D341Med (cell line): Measurements from ENCODE around the gene CALML3.

Source experiments
- DNase-seq: peaks from one replicate; pipeline ENCODE4 v3.0.0; 2012; ENCODE audit warnings: low spot score

Gene CALML3

DNA sequence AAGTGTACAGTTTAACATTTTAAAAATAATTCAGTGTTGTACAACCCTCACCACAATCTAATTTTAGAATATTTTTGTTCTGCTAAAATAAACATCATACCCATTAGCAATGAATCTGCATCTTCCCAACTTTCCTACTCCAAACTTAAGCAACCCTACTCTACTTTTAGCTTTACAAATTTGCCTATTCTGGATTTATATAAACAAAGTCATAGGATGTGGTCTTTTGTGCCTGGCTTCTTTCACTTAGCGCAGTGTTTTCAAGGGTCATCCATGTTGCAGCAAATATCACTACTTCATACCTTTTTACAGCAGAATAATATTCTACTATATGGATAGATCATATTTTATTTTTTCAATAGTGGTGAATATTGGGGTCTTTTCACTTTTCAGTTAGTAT lies 18.9 kb downstream of the CALML3 start:
- DNase-seq = no peak

DNA sequence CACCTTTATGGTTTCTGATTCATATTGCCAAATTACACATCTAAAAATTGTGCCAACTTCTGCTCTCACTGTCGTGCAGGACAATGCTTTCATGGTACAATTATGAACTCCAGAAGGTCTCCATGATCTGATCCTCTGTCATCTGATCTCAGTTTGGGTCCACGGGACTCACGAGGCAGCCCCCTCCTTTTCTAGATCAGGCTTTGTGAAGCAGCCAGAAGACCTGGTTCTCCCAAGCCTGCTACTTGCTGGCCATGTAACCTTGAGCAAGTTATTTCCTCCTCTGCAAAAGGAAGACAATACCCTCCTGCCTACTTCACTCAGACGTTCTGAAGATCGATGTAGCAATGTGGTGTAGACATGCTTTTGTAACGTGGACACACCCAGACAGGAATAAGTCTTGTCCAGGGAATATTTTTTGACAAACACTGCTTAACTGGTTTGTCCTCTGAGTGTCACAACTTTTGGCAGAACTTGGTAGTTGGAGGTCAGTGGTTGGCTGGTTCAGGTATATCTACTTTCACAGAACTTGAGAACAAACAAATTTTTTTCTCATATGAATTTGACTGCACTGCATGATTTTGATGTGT lies 19.6 kb downstream of the CALML3 start:
- no peak for DNase-seq

DNA sequence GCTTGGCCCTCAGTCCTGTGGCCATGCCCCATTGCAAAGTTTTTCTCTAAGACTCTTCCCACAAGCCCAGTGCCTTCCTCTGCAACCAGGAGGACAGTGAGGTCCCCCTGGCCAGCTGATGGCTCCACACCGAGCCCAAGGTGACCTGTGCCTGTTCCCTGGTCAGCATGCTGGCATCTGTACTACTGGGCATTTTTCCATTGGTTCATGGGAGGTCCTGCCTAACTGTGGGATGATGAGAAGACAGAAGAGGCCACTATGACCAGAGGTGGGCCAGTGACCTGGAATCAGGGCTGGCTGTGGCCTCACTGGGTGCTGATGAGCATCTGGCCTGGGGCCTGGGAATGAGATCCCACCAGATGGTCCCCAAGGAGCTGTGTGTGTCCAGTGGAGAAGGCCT lies 20.2 kb downstream of the CALML3 start:
- DNase-seq = no peak

DNA sequence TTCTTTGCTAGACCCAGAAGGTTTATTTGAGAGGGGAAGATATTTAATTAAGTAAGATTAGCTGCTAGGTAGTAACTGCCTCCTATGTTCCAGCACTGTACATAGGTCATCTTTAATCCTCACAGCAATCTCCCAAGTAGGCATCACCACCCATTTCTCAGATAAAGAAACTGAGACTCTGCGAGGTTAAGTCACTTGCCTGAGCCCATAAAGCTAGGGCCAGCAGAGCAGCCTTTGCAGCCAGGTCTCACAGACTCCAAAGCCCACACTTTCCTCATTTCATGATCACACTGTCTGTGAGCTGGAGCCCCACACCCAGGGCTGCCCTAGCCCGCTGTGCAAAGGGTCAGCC lies 20.6 kb downstream of the CALML3 start:
- no peak for DNase-seq

DNA sequence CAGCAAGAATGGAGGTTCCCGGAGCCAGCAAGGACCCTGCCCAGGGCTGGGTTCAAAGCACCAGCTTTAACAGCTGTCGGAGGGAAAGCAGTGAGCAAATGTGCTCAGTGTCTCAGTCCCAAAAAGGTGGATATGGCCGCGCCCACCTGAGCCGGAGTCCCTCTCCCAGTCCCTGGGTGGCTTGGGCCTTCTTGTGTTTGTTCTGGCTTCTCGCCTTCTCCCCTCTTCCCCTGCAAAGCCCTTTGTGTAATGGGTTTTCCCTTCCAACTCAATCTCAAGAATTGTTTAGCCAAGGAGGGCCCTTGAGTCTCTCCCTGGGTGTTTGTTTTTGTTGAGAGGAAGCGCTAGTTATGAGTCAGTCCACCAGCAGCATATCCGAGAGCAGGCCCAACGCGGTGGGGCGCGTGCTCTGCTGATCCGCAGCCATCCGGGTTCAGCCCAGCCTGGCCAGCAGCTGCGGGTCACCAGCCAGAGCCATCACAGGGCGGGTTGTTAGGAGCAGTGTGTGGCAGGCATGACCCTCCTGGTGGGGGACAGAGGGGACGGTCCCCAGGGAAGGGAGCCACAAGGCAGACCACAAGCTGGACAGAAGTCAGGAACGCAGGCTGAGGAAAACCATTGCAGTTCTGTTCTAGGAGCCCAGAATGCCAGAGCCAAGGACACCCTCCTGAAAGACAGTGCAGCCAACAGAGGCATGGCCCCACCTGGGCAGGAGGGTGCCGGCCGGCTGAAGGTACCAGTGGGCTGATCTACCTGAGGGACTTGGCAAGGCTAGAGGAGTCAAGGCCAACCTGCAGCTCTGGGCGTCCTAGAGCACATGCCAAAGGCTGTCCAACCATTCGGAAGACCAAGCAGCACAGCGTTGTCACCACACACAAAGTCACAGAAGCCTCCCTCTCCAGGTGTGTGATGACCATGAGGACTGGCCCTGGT lies 21.3 kb downstream of the CALML3 start:
- no peak for DNase-seq

DNA sequence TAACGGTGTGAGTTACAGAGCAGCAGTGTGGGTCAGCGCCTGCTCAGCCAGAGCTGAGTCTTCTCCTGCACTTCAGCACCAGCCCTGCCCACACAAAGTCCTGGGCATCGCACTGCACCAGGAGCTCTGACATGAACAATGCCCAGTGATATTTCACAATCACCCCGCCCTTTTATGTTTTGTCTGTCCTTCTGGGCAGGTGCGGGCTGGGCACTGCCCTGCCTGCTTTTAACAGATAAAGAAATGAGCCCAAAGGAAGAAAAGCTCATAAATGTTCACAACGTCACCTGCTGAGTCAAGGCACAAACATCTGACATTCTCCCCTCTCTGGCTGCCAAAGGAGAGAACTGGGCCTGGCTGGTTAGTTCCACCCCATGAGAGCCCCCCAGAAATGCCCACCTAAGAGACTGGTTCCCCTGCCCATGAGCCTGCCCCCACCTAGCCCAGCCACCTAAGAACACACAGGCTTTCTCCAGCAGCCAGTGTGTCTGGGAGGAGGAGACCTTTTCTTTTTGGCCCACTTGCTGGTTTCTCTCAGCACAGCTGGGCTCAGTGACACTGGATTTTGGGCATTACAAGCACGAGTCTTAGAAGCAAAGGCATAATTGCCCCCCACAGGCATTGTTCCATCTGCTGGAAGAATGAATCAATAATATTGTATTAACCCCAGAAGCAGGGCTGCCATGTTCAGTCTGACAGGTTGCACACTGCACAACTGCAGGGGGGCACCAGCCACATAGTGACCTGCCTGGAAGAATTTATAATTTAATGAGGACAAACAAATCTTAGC lies 22.3 kb downstream of the CALML3 start:
- no peak for DNase-seq

DNA sequence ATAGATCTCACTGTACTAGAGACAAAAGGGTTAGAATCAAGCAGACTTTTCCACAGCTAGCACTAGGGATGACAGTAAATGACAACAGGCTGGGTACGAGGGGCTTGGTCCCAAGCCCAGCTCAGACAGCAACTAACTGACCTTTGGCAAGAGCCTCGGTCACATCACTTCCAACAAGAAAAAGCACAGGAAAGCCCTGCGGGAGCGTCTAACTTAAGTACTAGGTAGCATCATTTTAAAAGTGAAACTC lies 22.8 kb downstream of the CALML3 start:
- DNase-seq = no peak

DNA sequence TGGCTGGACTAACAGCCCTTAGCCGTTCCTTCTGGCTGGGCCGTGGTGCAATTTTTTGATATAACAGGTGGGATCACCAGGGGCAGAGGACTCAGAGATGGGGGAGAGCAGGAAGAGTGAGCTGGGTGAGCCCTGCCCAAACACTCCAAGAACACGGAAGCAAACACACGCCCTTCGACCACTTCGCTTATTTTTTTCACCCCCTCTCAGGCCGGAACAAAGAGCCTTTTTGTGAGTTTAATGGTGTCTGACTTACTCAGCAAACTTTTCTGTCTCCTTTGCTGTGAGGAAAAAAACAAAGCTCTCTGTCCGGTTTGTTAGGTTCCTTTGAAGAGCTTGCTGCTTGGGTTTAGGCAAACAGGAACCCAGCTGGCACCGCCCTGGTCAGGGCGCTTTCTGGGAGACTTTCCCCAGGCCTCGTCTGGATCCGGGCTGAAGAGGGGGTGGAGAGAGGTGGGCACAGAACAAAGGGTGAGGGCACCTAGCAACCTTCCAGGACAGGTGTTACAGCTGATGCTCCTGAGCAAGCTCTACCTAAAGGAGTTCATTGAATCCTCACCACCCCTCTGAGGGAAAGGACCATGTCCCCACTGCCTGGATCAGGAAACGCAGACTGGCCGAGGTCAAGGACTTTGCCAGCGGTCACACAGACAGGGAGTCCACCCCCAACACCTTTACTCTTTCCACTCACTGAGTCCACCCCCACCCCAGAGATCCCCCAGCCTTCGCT lies 23.3 kb downstream of the CALML3 start:
- DNase-seq = no peak

DNA sequence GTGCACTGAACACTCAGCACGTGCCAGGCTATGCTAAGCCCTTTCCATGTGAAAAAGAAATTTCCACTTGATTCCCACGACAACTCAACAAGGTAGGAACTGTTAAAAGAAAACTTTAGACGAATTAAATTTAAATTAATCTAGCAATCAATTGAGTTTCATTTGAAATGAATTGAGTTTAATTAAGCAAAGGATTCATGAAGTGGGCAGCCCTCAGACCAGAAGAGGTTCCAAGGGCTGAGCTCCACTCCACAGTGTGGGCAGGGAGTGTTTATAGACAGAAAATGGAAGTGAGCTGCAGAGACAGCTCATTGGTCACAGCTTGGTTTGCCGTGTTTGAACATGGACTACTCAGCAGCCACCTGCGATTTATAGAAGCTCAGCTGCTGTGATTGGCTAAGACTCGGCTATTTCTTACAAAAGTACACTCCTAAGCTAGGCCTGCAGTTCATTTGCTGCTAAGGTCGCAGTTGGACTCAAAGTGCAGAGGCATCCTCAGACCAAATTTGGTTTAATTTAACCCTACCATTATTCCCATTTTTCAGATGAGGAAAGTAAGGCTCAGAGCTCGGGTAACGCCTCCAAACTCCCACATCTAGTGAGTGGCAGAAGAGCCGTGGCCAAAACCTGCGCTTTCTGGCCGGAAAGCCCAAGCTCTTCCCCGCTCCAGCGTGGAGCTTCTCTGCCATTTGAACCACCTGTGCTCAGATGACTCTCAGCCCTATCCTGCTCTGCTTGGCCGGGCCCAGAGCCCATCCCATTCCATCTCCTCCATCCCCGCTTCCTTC lies 24.9 kb downstream of the CALML3 start:
- DNase-seq = no peak

DNA sequence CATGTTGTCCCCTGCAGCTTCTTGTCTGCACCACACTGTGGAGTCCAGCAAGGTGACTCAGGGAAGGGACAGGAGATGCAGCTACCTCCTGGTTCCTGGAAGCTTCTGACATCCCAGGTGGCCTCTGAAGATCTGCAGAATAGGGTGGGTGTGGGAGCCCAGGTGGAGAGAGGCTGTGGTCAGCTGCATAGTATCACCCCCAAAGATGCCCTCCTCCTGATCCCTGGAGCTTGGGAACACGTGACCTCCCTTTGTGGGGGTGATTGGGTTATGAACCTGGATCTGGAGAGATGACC lies 25.4 kb downstream of the CALML3 start:
- DNase-seq = no peak

DNA sequence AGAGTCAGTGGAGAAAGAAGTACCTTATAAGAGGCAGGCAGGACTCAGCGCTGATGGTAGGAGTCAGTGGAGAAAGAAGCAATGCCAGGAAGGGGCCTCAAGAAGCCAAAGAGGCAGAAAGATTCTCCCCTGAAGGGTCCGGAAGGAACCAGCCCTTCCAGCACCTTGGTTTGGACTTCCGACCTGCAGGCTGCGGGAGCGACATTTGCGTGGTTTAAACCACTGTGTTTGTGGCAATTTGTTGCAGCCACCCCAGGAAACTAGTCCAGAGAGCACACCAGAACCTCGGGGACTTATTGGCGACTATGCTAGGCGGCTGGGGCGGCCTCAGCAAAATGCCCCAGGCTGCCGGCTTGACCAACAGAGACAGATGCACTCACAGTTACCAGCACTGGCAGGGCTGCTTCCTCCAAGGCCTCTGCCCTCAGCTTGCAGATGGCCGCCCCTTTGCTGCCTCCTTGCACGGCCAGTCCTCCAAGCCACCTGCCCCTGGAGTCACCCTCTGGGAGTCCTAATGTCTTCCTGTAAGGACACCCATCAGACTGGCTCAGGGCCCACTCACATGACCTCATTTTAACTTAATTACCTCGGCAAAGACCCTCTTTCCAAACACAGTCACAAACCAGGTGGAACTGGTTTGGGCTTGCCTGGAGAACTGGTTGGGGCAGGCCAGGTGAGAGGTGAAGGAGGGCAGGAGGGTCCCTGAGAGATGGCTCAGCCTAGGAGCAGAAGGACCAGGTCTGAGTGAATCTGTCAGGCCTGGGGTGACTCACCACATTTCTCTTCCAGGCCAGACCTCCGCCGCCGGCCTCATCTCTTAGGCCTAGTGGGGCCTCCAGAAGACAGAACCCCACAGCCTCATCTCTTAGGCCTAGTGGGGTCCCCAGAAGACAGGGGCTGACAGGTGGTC lies 26.1 kb downstream of the CALML3 start:
- no peak for DNase-seq

DNA sequence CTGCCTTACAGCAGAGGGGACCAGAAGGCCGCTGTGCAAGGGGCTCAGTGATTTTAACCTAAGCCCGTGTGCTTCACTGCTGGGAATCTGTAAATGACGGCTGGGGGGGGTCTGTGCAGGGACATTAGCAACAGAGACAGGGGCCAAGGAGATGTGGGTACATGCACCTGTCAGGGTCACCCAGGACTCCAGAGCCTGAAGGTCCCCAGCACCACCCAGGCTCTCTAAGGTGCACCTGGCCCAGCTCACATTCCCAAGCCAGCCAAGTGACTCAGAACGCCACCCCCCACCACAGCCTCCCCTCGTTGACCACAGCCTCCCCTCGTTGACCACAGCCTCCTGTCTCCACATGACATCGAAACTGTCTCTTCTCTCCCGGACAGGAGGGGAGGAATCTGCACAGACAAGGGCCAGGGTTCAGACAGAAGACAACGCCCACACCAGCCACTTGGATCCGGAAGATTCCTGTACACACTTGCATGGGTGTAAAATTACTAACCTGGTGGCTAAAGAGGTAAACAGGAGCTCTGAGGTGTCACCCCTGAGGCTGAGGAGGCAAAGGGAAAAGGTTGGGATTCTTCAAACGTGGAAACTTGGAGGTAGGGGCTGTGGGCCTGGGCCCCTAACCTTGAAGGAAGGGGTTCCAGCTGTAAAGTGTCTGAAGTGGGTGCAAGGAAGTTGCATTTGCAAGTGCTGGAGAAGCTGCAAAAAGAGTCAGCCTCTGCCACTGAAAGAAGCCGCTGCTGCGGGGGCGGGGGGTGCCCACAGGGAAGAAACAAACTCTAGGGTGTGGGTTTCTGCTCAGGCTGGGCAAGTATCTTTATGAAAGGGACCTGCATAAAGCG lies 27.0 kb downstream of the CALML3 start:
- no peak for DNase-seq

DNA sequence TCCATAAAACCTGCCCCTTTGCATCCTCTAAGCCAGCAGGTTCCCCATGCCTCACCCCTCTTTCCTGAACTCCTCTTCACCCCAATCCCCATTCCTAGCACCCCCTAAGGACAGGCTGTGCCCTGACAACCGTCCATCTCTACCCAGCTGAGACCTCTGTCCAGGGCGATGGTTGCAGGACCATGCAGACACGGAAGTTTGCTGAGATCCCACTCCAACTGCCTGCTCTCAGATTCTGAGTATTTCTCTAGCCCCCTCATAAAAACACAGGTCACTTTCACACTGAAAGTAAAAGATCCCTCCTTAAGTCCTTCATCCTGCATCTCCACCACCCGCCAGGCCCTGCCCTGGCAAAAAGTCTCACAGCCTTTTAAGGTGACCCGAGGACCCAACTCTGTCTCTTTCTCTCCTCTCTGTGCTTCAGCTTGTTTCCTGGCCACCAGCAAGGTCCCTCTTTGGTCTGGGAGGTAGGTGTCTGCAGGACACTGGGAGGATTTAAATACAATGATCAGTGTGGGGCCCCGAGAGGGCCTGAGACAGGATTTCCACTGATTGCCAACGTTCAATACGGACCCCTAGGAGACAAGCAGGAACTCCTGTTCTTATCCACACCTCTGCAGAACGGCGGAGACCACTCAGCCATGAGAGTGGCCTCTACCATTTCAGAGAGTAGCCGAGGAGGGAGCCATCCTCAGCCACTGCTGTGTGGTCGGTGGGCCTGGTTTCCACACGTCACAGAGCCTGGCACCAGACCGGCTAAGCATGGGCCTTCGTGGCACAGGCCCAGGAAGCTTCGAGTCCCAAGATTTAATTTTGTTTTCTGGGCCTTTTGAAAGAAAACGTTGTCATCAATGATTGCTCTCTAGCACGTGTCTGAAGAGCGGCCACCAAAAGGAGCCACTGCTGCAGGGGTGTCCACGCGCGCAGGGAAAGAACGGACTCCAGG lies 27.9 kb downstream of the CALML3 start:
- DNase-seq = no peak

DNA sequence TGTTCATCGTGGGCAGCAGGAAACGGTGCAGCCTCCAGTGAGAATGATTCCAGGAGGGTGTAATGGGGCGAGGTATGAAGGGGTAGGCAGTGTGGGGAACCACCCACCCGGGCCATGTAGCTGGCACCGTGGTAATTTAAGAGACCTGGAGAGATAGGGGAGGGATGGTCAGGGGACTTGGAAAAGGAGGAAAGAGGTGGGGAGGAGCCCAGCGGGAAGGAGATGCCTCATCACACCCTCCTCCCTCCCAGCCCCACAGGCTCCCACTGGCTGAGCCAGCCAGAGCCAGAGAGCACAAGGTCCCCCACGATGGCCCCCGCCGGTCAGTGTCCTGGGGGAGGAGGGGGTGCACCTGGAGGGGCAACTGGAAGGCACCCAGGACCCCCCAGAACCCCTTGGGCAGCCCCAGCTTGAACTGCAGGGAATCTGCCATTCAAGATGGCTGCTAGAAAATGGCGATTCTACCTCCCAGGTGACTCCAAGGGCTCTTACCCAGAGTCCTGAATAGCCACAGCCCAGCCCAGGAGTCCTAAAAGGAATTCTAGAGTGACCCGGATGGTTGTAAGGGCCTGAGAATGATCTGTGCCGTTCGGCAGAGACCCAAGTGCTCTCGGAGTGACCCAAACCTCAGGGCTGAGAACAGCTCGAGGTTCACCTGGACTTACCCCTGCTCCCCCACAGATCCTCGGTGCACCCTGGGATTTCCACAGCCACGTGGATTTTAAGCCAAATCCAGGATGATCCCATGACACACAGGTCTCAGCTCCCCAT lies 28.8 kb downstream of the CALML3 start:
- no peak for DNase-seq

DNA sequence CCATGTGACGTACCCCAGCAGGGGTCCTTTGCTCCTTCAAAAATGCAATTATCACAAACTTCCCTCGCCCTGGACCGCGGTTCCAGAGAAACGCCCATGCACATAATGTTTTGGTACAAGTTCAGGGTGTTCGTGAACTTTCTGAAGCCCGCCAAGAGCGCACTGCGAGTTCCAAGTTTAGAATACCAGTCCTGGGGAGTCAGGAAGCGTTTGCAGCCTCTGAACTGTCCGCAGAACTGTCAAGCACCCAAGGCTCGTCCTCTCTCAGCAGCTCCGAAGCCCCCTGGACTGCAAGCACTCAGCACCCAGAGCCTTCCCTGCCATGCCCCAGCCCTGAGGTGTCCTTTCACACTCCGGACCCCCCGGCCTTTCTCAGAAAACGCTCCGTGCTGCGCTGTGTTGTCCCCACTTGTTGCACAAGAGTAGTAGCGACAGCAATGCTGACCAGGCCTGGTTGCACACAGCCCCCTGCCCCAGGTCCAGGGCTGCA lies 30.3 kb downstream of the CALML3 start:
- DNase-seq = no peak

DNA sequence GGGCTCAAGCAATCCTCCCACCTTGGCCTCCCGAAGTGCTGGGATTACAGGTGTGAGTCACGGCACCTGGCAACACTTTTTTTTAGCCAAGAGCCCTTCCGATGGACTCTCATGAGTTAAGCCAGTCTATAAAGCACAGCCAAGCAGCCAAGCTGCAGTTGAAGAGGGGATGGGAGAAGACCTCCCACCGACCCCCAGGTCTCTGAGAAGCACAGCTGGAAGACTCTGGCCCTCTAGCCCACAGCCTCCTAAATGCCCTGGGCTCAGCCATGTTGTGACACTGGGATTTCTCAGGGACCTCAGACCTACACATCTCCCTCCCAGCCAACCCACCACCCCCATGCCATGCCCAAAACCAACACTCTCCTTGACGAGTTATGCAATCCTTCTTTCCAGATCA lies 31.1 kb downstream of the CALML3 start:
- no peak for DNase-seq

DNA sequence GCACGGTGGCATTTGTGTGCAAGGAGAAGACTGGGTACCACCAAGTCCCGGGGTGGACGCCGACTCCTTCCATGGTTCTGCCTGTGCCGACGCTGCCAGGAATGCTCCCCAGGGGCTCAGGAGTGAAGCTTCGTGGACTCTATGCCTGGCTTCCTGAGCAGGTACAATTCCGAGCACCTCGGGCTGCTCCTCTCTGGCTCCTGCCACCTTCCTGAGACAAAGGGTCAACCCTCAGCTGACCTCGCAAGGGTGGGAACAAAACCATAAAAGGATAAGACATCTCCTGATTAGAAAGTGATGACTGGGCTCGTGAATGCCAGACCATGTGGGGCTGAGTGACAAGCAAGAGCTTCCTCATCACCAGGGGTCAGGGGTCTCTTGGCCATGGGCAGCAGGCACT lies 31.8 kb downstream of the CALML3 start:
- DNase-seq = no peak
